Measurements from ENCODE around the gene CDC42BPB.

The CDC42BPB gene

GRCh38 chr14:103104654-103105452 lies 47.5 kb upstream of the CDC42BPB start (continued):
- TF ChIP-seq ZBTB10 (tag by site-specific recombination; IDR thresholded peaks at IDR 0.05) (peak; percentile 98), KLF9 (tag by site-specific recombination; IDR thresholded peaks at IDR 0.05; ENCODE audit: low read depth) (peak; percentile 79), ZNF488 (tag by site-specific recombination; IDR thresholded peaks at IDR 0.05) (peak; percentile 87), ZNF621 (tag by site-specific recombination; IDR thresholded peaks at IDR 0.05) (no peak), WT1 (tag by site-specific recombination; IDR thresholded peaks at IDR 0.05) (peak; percentile 70; the same call in 1 of the 2 replicates), FEZF1 (tag by site-specific recombination; IDR thresholded peaks at IDR 0.05) (no peak), ZNF112 (tag by site-specific recombination; IDR thresholded peaks at IDR 0.05) (no peak), ZNF133 (tag by site-specific recombination; IDR thresholded peaks at IDR 0.05) (peak; percentile 69), TSHZ1 (tag by site-specific recombination; IDR thresholded peaks at IDR 0.05; ENCODE audit: borderline replicate concordance) (no peak; the same call in 1 of the 2 replicates), ZNF202 (tag by site-specific recombination; IDR thresholded peaks at IDR 0.05; ENCODE audit: borderline replicate concordance) (no peak), ZIC2 (tag by site-specific recombination; IDR thresholded peaks at IDR 0.05) (peak; percentile 50; the same call in 1 of the 2 replicates), ZNF416 (tag by site-specific recombination; IDR thresholded peaks at IDR 0.05) (peak; percentile 77; the same call in 1 of the 2 replicates), YY1 (tag by site-specific recombination; IDR thresholded peaks at IDR 0.05) (no peak; the same call in 1 of the 2 replicates), ZNF837 (tag by site-specific recombination; IDR thresholded peaks at IDR 0.05) (peak; percentile 81; the same call in 1 of the 2 replicates), ZNF114 (tag by site-specific recombination; IDR thresholded peaks at IDR 0.05) (no peak), ZBTB7A (tag by site-specific recombination; IDR thresholded peaks at IDR 0.05; ENCODE audit: low read depth) (peak; percentile 100), SETDB1 (IDR thresholded peaks at IDR 0.05; ENCODE audit: insufficient read length, low read length) (no peak), ZNF10 (tag by site-specific recombination; IDR thresholded peaks at IDR 0.05) (no peak), ZBTB26 (tag by site-specific recombination; optimal IDR thresholded peaks at IDR 0.05) (peak; percentile 96), ZFP41 (tag by site-specific recombination; IDR thresholded peaks at IDR 0.05; ENCODE audit: borderline replicate concordance) (no peak), ZNF350 (tag by site-specific recombination; IDR thresholded peaks at IDR 0.05) (no peak), HOXC10 (CRISPR knock-in tag; IDR thresholded peaks at IDR 0.05) (no peak), ZNF791 (tag by site-specific recombination; IDR thresholded peaks at IDR 0.05) (peak; percentile 89), ZBTB20 (tag by site-specific recombination; IDR thresholded peaks at IDR 0.05) (peak; percentile 84; the same call in 1 of the 2 replicates), HOXD13 (CRISPR knock-in tag; IDR thresholded peaks at IDR 0.05; ENCODE audit: borderline replicate concordance) (no peak), SP3 (tag by site-specific recombination; IDR thresholded peaks at IDR 0.05) (no peak; the same call in 1 of the 2 replicates)
- TF ChIP-seq, protein P1, sequence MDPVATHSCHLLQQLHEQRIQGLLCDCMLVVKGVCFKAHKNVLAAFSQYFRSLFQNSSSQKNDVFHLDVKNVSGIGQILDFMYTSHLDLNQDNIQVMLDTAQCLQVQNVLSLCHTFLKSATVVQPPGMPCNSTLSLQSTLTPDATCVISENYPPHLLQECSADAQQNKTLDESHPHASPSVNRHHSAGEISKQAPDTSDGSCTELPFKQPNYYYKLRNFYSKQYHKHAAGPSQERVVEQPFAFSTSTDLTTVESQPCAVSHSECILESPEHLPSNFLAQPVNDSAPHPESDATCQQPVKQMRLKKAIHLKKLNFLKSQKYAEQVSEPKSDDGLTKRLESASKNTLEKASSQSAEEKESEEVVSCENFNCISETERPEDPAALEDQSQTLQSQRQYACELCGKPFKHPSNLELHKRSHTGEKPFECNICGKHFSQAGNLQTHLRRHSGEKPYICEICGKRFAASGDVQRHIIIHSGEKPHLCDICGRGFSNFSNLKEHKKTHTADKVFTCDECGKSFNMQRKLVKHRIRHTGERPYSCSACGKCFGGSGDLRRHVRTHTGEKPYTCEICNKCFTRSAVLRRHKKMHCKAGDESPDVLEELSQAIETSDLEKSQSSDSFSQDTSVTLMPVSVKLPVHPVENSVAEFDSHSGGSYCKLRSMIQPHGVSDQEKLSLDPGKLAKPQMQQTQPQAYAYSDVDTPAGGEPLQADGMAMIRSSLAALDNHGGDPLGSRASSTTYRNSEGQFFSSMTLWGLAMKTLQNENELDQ (tag by site-specific recombination; IDR thresholded peaks at IDR 0.05; ENCODE audit: low read depth) = no peak
